NCI-H774 (cell line): Measurements from ENCODE around the gene PDE3B.
"Not testable (repeated sequence)": the region's sequence is repeated elsewhere in the genome, so short reads cannot be mapped to it uniquely, and the experiment has no call there.

Experiments
- DNase-seq: peaks from one replicate; lab custom pipeline; 2025; lab: John Stamatoyannopoulos, UW

Gene PDE3B

GRCh38 chr11:14643697-14644225 lies at the start of gene PDE3B:
Gene PDE3B, plus strand, starts transcription at chr11:14643804. Its CDS starts 272 bp downstream, at chr11:14644076.
- peak; percentile 85 for DNase-seq

DNA sequence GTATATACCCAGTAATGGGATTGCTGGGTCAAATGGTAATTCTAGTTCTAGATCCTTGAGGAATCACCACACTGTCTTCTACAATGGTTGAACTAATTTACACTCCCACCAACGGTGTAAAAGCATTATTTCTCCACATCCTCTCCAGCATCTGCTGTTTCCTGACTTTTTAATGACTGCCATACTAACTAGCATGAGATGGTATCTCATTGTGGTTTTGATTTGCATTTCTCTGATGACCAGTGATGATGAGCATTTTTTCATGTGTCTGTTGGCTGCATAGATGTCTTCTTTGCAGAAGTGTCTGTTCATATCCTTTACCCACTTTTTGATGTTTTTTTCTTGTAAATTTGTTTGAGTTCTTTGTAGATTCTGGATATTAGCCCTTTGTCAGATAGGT lies 48.3 kb upstream of the PDE3B start:
- DNase-seq = not testable (repeated sequence)

DNA sequence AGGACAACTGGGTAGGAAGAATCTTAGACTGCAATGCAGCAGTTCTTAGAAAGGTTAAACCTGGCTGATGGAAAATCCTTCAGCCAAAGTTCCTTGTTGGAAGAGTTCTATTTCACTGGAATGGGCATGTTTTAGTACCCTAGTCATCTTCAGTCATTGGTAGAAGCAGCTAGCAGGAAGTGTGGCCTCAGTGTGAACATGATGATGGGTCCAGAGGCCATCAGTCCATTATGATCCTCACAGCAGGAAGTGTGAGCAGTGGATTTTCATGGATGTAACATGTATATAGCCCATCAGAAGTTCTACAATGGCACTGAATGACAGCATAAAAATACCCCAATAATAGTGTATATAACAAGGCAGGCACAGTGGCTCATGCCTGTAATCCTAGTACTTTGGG lies 35.9 kb upstream of the PDE3B start:
- no peak for DNase-seq

GRCh38 chr11:14609902-14610301 lies 33.7 kb upstream of the PDE3B start:
- DNase-seq = no peak

DNA sequence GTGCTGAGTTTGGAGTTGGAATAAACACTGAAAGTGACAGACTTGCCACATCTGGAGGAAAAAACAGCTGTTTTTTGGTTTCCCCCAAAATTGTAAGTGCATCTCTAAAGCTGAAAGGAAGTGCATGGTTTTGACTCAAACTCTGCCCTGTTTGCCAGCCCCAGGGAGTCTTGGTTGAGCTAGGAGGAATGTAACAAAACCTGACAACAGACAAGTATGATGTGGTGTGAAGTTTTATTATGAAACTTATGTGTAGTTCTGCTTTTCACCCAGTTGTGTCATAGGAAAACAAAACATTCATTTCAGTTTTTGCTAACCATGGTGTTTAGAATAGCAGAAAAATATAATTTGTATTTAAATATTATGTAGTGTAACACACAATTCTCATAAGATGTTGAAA lies 31.7 kb upstream of the PDE3B start:
- no peak for DNase-seq

DNA sequence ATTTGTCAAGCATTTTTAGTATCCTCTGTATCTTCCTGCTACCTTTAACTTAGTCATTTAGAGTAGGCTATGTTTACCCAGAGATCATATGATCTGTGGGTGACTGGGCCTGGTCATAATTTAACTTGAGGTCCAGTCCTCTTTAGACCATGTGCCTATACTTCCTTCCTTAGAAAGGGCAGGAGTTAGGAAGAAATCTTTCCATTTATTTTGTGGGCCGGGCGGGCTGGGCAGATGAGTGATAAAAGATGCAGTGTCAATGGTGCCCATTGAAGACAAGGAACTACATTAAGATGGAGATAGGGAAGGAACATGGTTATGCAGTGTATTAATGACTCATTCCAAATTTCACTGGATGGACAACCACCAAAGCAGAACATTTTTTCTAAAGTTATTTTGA lies 30.9 kb upstream of the PDE3B start:
- DNase-seq = no peak

- DNase-seq = no peak
These were observed 29.4 kb upstream of the PDE3B start for GRCh38 chr11:14614091-14614622.

DNA sequence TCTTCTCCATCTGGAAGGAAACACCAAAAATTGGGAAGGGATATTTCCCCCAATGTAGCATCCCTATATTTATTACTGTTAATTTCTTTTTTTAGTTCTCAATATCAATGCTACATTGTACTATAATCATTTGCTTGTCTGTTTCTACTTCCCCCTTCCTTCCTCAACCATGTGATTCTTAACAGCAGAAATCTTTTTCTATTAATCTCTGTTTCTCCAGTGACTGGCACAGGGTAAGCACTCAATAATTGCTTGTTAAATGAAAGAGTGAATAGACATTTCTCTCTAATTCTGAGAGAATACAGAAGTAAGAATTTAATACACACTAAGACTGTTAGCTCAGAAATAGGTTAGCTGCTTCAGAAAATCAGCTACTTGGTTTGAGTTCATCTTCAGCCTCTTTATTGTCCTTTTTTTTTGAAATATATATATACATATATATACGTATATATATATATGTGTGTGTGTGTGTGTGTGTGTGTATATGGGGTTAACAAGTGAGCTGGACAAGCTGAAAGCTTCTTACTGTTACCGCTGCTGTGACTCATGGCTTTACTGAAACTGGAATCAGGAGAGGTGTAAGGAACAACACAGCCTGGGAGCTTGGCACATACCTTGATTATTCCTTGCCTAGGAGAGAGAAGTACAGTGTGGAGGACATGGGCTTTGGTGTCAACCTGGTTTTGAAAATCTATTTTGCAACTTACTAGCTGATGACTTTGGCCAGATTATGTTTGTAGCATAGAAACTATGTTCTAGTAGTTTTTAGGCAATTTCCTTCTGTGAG lies 26.2 kb upstream of the PDE3B start:
- no peak for DNase-seq

DNA sequence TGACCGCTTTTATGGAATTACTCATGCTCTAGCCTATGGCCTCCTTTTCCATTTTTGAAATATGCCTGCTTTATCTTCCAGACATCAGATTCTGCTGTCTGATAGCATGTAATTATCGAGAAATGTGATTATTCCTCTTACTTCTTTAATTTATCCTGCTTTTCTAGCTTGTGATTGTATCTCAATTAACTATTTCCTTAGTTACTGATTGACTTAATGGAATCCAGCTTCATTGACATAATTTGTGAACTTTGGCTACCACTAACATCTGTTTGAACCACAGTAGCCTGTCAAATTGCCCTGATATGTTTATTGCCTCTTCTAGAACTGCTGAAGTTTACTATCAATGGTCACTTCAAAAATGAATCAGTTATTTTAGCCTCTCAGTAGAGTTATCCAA lies 25.5 kb upstream of the PDE3B start:
- no peak for DNase-seq

- DNase-seq = peak; percentile 17
These were observed 23.7 kb upstream of the PDE3B start for GRCh38 chr11:14619603-14620531.

DNA sequence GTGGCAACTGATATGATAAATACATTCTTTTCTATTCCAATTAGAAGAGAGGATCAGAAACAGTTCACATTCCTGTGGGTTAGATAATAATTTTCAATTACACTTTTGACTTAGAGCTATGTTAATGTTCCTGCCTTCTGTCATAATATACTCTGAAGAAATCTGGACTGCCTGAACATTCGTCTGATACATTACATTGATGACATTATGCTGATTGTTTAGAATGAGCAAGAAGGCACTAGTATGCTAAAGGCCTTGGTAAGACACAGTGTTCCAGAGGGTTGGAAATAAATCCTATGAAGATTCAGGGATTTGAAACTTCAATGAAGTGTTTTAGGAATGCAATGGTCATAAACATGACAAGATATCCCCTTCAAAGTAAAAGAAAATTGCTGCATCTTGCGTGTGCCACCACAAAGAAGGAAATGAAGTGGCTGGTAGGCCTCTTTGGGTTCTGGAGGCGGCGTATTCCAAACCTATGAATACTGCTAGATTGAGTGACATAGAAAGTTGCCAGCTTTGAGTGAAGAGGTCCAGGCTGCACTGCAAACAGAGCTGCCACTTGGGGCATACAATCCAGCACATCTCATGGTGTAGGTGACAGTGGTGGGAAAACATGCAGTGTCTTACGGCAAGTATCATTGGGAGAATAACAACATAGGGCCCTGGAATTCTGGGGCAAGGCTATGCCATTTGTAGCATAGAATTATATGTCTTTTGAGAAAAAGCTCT lies 21.2 kb upstream of the PDE3B start:
- no peak for DNase-seq

- DNase-seq = no peak
These were observed 20.6 kb upstream of the PDE3B start for GRCh38 chr11:14623036-14623435.

DNA sequence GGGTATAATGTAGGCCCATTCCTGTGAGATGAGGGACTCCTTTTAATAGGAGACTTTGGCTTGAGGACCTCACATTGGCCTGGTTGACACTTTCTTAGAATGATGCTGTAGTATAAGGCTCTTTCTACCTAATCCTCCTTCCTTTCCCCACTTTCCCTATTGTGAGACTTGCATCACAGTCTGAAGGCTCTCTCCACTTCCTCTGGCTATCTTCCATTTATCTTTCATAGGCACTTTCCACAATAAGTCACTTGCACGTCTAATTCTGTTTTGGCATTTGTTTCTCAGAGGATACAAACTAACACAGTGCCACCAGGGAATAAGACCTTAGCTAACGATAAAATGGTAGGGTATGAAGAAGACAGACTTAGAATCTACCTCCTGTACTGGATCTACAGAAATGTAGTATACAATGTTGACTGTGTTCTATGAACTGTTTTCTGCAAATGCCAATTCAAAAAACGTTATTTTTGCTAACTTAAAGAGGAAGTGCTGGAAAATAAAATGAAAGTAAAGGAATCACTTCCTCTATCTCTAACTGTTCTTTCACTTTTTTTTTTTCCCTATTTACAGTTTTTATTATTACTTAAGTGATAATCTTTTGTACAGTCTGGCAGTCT lies 17.9 kb upstream of the PDE3B start:
- DNase-seq = no peak

- no peak for DNase-seq
These were observed 17.0 kb upstream of the PDE3B start for GRCh38 chr11:14626650-14627049.

GRCh38 chr11:14633506-14634224 lies 9.9 kb upstream of the PDE3B start:
- not testable (repeated sequence) for DNase-seq

GRCh38 chr11:14634813-14635212 lies 8.8 kb upstream of the PDE3B start:
- DNase-seq = no peak

GRCh38 chr11:14635546-14635945 lies 8.1 kb upstream of the PDE3B start:
- no peak for DNase-seq

DNA sequence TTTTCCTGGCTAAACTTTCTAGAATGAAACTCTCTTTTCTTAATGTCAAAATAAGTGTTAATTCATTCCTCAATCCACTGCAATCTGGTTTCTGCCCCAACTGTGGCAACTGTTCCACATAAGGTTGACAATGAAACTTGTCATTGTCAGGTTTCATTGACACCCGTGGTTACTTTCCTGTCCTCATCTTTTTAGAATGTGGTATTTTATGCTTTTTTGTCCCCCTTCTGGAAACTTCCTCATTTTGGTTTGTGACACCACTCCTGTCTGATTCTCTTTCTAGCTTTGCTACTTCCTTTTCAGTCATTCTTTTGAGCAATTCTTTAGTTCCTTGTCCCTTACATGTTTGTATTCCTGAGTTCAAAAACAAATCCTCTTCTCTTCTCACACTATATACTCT lies 7.5 kb upstream of the PDE3B start:
- no peak for DNase-seq

DNA sequence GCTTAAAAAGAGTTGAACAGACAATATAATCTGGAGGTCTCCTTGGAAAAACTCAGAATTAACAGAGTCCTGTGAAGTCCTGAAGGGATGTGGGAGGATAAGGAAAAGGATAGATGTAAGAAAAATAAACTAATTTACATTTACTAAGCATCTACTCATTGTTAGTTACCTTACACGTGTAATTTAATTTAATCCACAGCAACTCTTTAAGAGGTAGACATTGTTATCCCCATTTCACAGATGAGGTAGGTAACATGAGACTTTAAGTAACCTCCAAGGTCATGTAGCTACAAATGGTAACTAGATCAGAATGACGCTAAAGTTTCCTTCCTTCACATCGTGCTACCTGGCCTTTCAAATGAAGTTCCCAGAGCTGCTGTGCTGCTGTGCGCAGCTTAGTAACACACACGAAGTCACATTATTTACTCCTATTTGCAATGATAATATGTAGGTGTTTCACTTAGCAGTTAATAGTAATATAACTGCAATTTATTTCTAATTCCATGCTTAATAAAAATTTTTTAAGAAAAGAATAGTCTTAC lies 5.7 kb upstream of the PDE3B start:
- DNase-seq = no peak

DNA sequence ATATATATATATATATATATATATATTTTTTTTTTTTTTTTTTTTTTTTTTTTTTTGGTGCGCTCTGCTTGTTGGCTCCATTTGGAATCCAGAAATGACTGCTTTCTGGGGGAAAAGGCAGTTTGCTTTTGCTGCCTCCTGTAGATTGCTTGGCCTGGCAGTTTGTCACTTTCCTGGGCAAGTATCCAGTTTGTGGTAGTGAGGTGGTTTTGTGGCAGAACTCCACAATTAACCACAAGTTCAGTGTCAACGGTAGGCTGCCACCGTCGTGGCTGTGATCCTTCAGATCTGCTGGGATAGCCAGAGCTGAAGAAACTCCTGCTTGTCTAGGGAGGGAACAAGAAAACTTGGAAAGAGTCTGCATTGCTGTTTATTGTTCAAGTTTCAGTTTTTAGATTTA lies 5.0 kb upstream of the PDE3B start:
- DNase-seq = no peak
